Peyer's patch (tissue), 4 donors: ENCODE data around the gene HOXD9. TPM values are rescaled to one million over a fixed set of nuclear protein-coding genes. Genes with fewer than 3 reads are reported as not detected.

Experiments
- DNase-seq, 3 donors: peaks; one replicate each; pipeline ENCODE4 v3.0.0-alpha.2; 2017 to 2019
- H3K27ac ChIP-seq, 4 donors: fragments of 200-600 bp; sonication (generic); one replicate each; pipeline ENCODE4 v1.5.1; 2016 to 2019
- H3K27me3 ChIP-seq, 2 donors: fragments of 200-600 bp; sonication (generic); one replicate each; pipeline ENCODE4 v1.5.1; 2019
- H3K36me3 ChIP-seq, 3 donors: fragments of 200-600 bp; sonication (generic); one replicate each; pipeline ENCODE4 v1.5.1; 2016 to 2019
- H3K4me1 ChIP-seq, 4 donors: fragments of 200-600 bp; sonication (generic); one replicate each; pipeline ENCODE4 v1.5.1; 2016 to 2019
- H3K4me3 ChIP-seq, 4 donors: fragments of 200-600 bp; sonication (generic); 1 replicate in 3 of 4; 2 replicates in 1 of 4; pipeline ENCODE4 v1.5.1; 2016 to 2019; ENCODE audit warnings: mild to moderate bottlenecking in 1 of 4
- H3K9me3 ChIP-seq, 4 donors: fragments of 200-600 bp; sonication (generic); one replicate each; pipeline ENCODE4 v1.5.1; 2016 to 2019; ENCODE audit warnings: mild to moderate bottlenecking in 1 of 4
- CTCF ChIP-seq, 6 experiments: fragments of 450-650 bp in 4 of 6; fragments of 200-600 bp in 2 of 6; sonication (generic) in 1 of 6; IDR thresholded peaks; one replicate each; pipeline ENCODE4 v1.5.1; 2017 to 2019; ENCODE audit warnings: antibody characterized with exemption in 6 of 6, mild to moderate bottlenecking in 3 of 6, moderate library complexity in 1 of 6
- POLR2A ChIP-seq, 2 donors: fragments of 450-650 bp; IDR thresholded peaks; one replicate each; pipeline ENCODE4 v1.5.1; 2017; ENCODE audit warnings: antibody characterized with exemption in 2 of 2, mild to moderate bottlenecking in 2 of 2, moderate library complexity in 2 of 2
- total RNA-seq, 4 donors: library from RNA; depleted of rRNA; stranded (reverse); fragments of >200 nt; gene quantifications; one replicate each; pipeline ENCODE4 v1.1.0, GENCODE V29; 2016

The HOXD9 gene
- total RNA-seq, 4 donors from 2014 or later = 0.70 TPM; not detected in 3

GRCh38 chr2:176160986-176161824 is 38.7 kb downstream of the HOXD9 start:
- Histone ChIP-seq H3K4me1 (peaks cover 0 to 29% (median 0%) of the 10 kb centered on the region in 4 donors), H3K4me3 (peak overlapping the region in 1 of 4 donors; percentile 9), H3K36me3 (no peaks in the 10 kb centered on the region), H3K27me3 (no peaks in the 10 kb centered on the region), H3K9me3 (no peaks in the 10 kb centered on the region), H3K27ac (no peak overlapping the region)
- DNase-seq = peak in 1 of 3 donors; percentile 34
- TF ChIP-seq POLR2A (IDR thresholded peaks at IDR 0.05) (no peak), CTCF (IDR thresholded peaks at IDR 0.05) (no peak)

- H3K27me3 ChIP-seq = no peaks in the 10 kb centered on the region
- no peaks in the 10 kb centered on the region for H3K36me3 ChIP-seq
- peaks cover 0 to 29% (median 0%) of the 10 kb centered on the region in 4 donors for H3K4me1 ChIP-seq
- TF ChIP-seq CTCF (IDR thresholded peaks at IDR 0.05) = no peak
- TF ChIP-seq POLR2A (IDR thresholded peaks at IDR 0.05) = no peak
- peak overlapping the region in 1 of 4 donors; percentile 6 for H3K4me3 ChIP-seq
- H3K27ac ChIP-seq = no peak overlapping the region
- no peak for DNase-seq
- H3K9me3 ChIP-seq = no peaks in the 10 kb centered on the region
Observed at GRCh38 chr2:176161825-176162626, 39.5 kb downstream of the HOXD9 start.

- no peaks in the 10 kb centered on the region for H3K36me3 ChIP-seq
- no peak overlapping the region for H3K27ac ChIP-seq
- no peaks in the 10 kb centered on the region for H3K27me3 ChIP-seq
- peak overlapping the region in 1 of 4 donors; percentile 30 for H3K4me3 ChIP-seq
- H3K4me1 ChIP-seq = peaks cover 0 to 27% (median 0%) of the 10 kb centered on the region in 4 donors
- no peaks in the 10 kb centered on the region for H3K9me3 ChIP-seq
- TF ChIP-seq CTCF (IDR thresholded peaks at IDR 0.05) (no peak), POLR2A (IDR thresholded peaks at IDR 0.05) (no peak)
- peak in 2 of 3 donors; percentile 61 to 74 for DNase-seq
Observed at GRCh38 chr2:176162911-176163671, 40.6 kb downstream of the HOXD9 start.

- no peaks in the 10 kb centered on the region for H3K9me3 ChIP-seq
- H3K4me3 ChIP-seq = no peak overlapping the region
- H3K4me1 ChIP-seq = peaks cover 0 to 21% (median 0%) of the 10 kb centered on the region in 4 donors
- TF ChIP-seq CTCF (IDR thresholded peaks at IDR 0.05) (no peak), POLR2A (IDR thresholded peaks at IDR 0.05) (no peak)
- H3K27me3 ChIP-seq = no peaks in the 10 kb centered on the region
- no peak for DNase-seq
- no peaks in the 10 kb centered on the region for H3K36me3 ChIP-seq
- no peak overlapping the region for H3K27ac ChIP-seq
Observed at GRCh38 chr2:176163672-176164056, 41.1 kb downstream of the HOXD9 start.

GRCh38 chr2:176164201-176164600 is 41.7 kb downstream of the HOXD9 start:
- DNase-seq = no peak
- Histone ChIP-seq H3K27ac (no peak overlapping the region), H3K27me3 (no peaks in the 10 kb centered on the region), H3K4me3 (no peak overlapping the region), H3K36me3 (no peaks in the 10 kb centered on the region), H3K9me3 (no peaks in the 10 kb centered on the region), H3K4me1 (peaks cover 0 to 18% (median 0%) of the 10 kb centered on the region in 4 donors)
- TF ChIP-seq POLR2A (IDR thresholded peaks at IDR 0.05) (no peak), CTCF (IDR thresholded peaks at IDR 0.05) (no peak)
